ENCODE measurements around the gene PALD1. TPM values are rescaled to one million over a fixed set of nuclear protein-coding genes. Genes with fewer than 3 reads are reported as not detected.

The PALD1 gene
- total and polyA plus RNA-seq, 9 of the 15 experiments (the other 6 are each of a cell fraction or from before 2014, with no cell fraction given), result 0.03 to 0.29 (median 0.09) TPM; not detected in 2

DNA sequence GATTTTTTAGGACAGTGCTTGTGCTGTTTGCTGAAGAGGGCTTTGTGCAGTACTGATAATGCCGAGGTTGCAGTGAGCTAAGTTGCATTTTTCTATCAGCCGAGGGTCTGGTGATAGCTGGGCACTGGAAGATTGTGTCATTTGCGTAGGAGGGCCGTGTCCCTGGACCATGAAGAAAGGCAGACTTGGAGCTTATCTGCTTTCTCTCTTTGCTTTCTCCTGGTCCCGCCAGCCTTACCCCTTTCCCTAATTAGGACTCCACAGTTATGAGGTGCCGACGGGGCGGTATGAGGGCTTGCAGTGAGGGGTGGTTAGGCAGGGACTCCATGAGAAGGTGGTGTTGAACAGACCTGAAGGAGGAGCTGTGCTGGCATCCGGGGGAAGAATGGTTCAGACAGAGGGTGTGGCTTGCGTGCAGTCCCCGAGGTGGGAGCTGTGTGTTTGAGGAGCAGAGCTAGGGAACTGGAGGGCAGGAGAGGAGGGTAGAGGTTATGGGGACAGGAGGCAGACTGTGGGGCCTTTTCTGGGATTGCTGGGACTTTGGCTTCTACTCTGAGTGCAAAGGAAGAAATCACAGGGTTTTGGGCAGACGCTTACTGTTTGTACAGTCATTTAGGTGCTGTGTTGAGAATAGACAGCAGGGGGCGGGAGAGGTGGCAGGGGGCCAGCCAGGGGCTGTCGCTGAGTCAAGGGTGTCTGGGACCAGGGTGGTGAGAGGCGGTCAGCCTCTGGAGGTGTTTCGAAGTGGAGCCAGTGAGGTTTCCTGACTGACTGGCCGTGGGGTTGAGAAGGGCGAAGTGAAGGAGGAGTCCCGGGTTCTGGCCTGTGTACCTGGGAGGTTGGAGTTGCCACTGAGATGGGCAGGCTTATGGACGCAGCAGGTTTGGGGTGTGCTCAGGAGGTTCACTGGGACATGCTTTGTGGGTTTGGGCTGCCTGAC lies 80.6 kb downstream of the PALD1 start (continued):
- TF ChIP-seq, protein P1, sequence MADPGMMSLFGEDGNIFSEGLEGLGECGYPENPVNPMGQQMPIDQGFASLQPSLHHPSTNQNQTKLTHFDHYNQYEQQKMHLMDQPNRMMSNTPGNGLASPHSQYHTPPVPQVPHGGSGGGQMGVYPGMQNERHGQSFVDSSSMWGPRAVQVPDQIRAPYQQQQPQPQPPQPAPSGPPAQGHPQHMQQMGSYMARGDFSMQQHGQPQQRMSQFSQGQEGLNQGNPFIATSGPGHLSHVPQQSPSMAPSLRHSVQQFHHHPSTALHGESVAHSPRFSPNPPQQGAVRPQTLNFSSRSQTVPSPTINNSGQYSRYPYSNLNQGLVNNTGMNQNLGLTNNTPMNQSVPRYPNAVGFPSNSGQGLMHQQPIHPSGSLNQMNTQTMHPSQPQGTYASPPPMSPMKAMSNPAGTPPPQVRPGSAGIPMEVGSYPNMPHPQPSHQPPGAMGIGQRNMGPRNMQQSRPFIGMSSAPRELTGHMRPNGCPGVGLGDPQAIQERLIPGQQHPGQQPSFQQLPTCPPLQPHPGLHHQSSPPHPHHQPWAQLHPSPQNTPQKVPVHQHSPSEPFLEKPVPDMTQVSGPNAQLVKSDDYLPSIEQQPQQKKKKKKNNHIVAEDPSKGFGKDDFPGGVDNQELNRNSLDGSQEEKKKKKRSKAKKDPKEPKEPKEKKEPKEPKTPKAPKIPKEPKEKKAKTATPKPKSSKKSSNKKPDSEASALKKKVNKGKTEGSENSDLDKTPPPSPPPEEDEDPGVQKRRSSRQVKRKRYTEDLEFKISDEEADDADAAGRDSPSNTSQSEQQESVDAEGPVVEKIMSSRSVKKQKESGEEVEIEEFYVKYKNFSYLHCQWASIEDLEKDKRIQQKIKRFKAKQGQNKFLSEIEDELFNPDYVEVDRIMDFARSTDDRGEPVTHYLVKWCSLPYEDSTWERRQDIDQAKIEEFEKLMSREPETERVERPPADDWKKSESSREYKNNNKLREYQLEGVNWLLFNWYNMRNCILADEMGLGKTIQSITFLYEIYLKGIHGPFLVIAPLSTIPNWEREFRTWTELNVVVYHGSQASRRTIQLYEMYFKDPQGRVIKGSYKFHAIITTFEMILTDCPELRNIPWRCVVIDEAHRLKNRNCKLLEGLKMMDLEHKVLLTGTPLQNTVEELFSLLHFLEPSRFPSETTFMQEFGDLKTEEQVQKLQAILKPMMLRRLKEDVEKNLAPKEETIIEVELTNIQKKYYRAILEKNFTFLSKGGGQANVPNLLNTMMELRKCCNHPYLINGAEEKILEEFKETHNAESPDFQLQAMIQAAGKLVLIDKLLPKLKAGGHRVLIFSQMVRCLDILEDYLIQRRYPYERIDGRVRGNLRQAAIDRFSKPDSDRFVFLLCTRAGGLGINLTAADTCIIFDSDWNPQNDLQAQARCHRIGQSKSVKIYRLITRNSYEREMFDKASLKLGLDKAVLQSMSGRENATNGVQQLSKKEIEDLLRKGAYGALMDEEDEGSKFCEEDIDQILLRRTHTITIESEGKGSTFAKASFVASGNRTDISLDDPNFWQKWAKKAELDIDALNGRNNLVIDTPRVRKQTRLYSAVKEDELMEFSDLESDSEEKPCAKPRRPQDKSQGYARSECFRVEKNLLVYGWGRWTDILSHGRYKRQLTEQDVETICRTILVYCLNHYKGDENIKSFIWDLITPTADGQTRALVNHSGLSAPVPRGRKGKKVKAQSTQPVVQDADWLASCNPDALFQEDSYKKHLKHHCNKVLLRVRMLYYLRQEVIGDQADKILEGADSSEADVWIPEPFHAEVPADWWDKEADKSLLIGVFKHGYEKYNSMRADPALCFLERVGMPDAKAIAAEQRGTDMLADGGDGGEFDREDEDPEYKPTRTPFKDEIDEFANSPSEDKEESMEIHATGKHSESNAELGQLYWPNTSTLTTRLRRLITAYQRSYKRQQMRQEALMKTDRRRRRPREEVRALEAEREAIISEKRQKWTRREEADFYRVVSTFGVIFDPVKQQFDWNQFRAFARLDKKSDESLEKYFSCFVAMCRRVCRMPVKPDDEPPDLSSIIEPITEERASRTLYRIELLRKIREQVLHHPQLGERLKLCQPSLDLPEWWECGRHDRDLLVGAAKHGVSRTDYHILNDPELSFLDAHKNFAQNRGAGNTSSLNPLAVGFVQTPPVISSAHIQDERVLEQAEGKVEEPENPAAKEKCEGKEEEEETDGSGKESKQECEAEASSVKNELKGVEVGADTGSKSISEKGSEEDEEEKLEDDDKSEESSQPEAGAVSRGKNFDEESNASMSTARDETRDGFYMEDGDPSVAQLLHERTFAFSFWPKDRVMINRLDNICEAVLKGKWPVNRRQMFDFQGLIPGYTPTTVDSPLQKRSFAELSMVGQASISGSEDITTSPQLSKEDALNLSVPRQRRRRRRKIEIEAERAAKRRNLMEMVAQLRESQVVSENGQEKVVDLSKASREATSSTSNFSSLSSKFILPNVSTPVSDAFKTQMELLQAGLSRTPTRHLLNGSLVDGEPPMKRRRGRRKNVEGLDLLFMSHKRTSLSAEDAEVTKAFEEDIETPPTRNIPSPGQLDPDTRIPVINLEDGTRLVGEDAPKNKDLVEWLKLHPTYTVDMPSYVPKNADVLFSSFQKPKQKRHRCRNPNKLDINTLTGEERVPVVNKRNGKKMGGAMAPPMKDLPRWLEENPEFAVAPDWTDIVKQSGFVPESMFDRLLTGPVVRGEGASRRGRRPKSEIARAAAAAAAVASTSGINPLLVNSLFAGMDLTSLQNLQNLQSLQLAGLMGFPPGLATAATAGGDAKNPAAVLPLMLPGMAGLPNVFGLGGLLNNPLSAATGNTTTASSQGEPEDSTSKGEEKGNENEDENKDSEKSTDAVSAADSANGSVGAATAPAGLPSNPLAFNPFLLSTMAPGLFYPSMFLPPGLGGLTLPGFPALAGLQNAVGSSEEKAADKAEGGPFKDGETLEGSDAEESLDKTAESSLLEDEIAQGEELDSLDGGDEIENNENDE (IDR thresholded peaks at IDR 0.05; ENCODE audit: low read depth, low read length), result no peak
- TF ChIP-seq, protein P2, sequence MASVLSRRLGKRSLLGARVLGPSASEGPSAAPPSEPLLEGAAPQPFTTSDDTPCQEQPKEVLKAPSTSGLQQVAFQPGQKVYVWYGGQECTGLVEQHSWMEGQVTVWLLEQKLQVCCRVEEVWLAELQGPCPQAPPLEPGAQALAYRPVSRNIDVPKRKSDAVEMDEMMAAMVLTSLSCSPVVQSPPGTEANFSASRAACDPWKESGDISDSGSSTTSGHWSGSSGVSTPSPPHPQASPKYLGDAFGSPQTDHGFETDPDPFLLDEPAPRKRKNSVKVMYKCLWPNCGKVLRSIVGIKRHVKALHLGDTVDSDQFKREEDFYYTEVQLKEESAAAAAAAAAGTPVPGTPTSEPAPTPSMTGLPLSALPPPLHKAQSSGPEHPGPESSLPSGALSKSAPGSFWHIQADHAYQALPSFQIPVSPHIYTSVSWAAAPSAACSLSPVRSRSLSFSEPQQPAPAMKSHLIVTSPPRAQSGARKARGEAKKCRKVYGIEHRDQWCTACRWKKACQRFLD (CRISPR knock-in tag; IDR thresholded peaks at IDR 0.05), result peak; percentile 84
